Choroid plexus epithelial cell (primary cell): ENCODE measurements around the gene GZMM.

Experiments
- DNase-seq: peaks from one replicate; pipeline ENCODE4 v3.0.0-alpha.2; 2010; ENCODE audit warnings: low read depth
- H3K4me3 ChIP-seq: 2 replicates; pipeline ENCODE4 v1.5.1; 2011; ENCODE audit warnings: low read depth, mild to moderate bottlenecking, control low read depth, low read length, moderate library complexity
- TF ChIP-seq, protein P1 (sequence below): conservative IDR thresholded peaks from 2 replicates; pipeline ENCODE4 v1.5.1; 2011; ENCODE audit warnings: low read depth, mild to moderate bottlenecking, control low read depth, inconsistent platforms, low read length, moderate library complexity

GZMM gene

GRCh38 chr19:531753-532560 lies 11.9 kb upstream of the GZMM start, which contains the start of gene CDC34:
TSS of gene CDC34 (plus strand) at chr19:531760. CDS start at chr19:531932, 172 bp downstream.
- TF ChIP-seq, protein P1, sequence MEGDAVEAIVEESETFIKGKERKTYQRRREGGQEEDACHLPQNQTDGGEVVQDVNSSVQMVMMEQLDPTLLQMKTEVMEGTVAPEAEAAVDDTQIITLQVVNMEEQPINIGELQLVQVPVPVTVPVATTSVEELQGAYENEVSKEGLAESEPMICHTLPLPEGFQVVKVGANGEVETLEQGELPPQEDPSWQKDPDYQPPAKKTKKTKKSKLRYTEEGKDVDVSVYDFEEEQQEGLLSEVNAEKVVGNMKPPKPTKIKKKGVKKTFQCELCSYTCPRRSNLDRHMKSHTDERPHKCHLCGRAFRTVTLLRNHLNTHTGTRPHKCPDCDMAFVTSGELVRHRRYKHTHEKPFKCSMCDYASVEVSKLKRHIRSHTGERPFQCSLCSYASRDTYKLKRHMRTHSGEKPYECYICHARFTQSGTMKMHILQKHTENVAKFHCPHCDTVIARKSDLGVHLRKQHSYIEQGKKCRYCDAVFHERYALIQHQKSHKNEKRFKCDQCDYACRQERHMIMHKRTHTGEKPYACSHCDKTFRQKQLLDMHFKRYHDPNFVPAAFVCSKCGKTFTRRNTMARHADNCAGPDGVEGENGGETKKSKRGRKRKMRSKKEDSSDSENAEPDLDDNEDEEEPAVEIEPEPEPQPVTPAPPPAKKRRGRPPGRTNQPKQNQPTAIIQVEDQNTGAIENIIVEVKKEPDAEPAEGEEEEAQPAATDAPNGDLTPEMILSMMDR = no peak
- H3K4me3 ChIP-seq = peak within 1 kb of the TSS; percentile 86
- no peak for DNase-seq

DNA sequence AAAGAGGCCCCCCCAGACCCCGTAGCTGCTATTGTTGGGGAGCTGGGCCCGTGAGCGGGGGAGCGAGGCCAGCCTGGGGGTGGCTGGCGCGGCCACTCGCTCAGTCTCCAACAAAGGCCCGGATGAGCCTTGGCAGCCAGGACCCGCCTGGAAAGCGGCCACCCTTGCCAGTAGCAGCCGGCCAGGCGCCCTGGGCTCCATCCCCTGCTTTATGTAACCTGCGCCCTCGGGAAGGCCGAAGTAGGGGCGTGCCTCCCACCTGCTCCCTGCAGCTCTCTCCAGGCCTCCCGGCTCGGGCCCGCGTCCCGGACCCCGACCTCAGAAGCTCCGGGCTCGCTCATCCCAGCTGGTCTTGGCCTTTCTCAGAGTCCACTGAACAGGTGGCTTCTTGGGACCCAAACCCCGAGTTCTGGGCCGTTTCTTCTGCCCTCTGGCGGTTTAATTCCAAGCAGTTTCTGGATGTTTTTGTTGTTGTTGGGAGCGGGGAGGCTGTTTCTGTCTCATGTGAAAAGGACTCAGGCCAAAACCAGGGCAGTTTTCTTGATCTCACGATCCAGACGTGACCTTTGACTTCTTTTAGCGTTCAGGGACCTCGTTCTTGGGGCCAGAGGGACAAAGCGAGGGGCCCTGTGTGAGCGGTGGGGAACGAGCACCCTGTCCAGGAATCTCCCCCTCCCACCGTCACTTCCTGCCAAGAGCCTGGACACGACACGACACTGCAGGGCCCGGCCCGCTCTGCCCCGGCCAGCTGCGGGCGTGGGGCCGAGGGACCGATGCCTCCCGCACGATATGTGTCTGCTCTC lies 11.1 kb upstream of the GZMM start:
- TF ChIP-seq, protein P1 = peak; percentile 74
- DNase-seq = peak; percentile 74

GRCh38 chr19:533364-534058 lies 10.3 kb upstream of the GZMM start:
- no peak for DNase-seq
- peak overlapping the region; percentile 86 for H3K4me3 ChIP-seq
- TF ChIP-seq, protein P1 = no peak

More for the DNA sequence above, 11.1 kb upstream of the GZMM start:
- peak overlapping the region; percentile 86 for H3K4me3 ChIP-seq

GRCh38 chr19:534088-534487 lies 9.8 kb upstream of the GZMM start:
- no peak overlapping the region for H3K4me3 ChIP-seq
- DNase-seq = no peak
- TF ChIP-seq, protein P1 = peak; percentile 12

GRCh38 chr19:535017-535835 lies 8.6 kb upstream of the GZMM start:
- TF ChIP-seq, protein P1 = no peak
- no peak overlapping the region for H3K4me3 ChIP-seq
- DNase-seq = no peak
